ENCODE data around the gene POU2F3.

GRCh38 chr11:120256178-120256577 lies 16.2 kb downstream of the POU2F3 start:
- TF ChIP-seq CTCF (IDR thresholded peaks at IDR 0.05) (no peak), POLR2A (IDR thresholded peaks at IDR 0.05) (no peak)

Measured in esophagus squamous epithelium (tissue), 4 donors.